Prostate gland (tissue), 2 donors: ENCODE results near the gene CEBPZOS. TPM values are rescaled to one million over a fixed set of nuclear protein-coding genes. Genes with fewer than 3 reads are reported as not detected.

ENCODE experiments used
- DNase-seq: peaks from one replicate; pipeline ENCODE4 v3.0.0-alpha.2; 2019; ENCODE audit warnings: low spot score
- H3K27ac ChIP-seq, 2 donors: fragments of 200-600 bp; sonication (generic); 2 replicates each; pipeline ENCODE4 v1.5.1; 2017 to 2019
- H3K27me3 ChIP-seq: fragments of 200-600 bp; sonication (generic); replicated peaks from 2 replicates; pipeline ENCODE4 v1.5.1; 2019; ENCODE audit not compliant: insufficient read depth
- H3K36me3 ChIP-seq, 2 donors: fragments of 200-600 bp; sonication (generic); 1 replicate in 1 of 2; 2 replicates in 1 of 2; pipeline versions ENCODE4 v1.5.1 to v1.8.1; 2017 to 2019
- H3K4me1 ChIP-seq: fragments of 200-600 bp; sonication (generic); replicated peaks from 2 replicates; pipeline ENCODE4 v1.5.1; 2019
- H3K4me3 ChIP-seq, 2 donors: fragments of 200-600 bp; sonication (generic); 2 replicates each; pipeline ENCODE4 v1.5.1; 2017 to 2019
- H3K9me3 ChIP-seq: fragments of 200-600 bp; sonication (generic); 2 replicates; pipeline ENCODE4 v1.5.1; 2017
- POLR2A ChIP-seq: fragments of 450-650 bp; IDR thresholded peaks from one replicate; pipeline ENCODE4 v1.6.1; 2016; ENCODE audit warnings: antibody characterized with exemption, mild to moderate bottlenecking
- POLR2AphosphoS5 ChIP-seq: sonication (generic); formaldehyde crosslinking; IDR thresholded peaks from one replicate; pipeline ENCODE4 v1.6.1; 2017; ENCODE audit warnings: antibody characterized with exemption
- WGBS: methylation state at CpG from one replicate; pipeline ENCODE4 v1.1.5; 2018; 5-methylcytosine and 5-hydroxymethylcytosine counted together
- intact Hi-C: fragments of 100-400 bp; cut with DNase I; formaldehyde crosslinking; loops from one replicate; pipeline ENCODE4 v1.14.2; 2022
- total RNA-seq, 2 donors: library from RNA; depleted of rRNA; stranded (reverse); fragments of >200 nt; gene quantifications; one replicate each; pipeline ENCODE4 v1.1.0, GENCODE V29; 2016
- TF ChIP-seq, protein P1 (sequence below), 4 experiments: fragments of 200-600 bp in 2 of 4; fragments of 450-650 bp in 2 of 4; sonication (generic) in 2 of 4; IDR thresholded peaks; 1 replicate in 3 of 4; 2 replicates in 1 of 4; pipeline ENCODE4 v1.5.1; 2016 to 2019; ENCODE audit warnings: antibody characterized with exemption in 4 of 4, mild to moderate bottlenecking in 2 of 4, moderate library complexity in 2 of 4

The CEBPZOS gene
- total RNA-seq, 2 donors from 2014 or later, result 24.3 to 45.2 TPM

DNA sequence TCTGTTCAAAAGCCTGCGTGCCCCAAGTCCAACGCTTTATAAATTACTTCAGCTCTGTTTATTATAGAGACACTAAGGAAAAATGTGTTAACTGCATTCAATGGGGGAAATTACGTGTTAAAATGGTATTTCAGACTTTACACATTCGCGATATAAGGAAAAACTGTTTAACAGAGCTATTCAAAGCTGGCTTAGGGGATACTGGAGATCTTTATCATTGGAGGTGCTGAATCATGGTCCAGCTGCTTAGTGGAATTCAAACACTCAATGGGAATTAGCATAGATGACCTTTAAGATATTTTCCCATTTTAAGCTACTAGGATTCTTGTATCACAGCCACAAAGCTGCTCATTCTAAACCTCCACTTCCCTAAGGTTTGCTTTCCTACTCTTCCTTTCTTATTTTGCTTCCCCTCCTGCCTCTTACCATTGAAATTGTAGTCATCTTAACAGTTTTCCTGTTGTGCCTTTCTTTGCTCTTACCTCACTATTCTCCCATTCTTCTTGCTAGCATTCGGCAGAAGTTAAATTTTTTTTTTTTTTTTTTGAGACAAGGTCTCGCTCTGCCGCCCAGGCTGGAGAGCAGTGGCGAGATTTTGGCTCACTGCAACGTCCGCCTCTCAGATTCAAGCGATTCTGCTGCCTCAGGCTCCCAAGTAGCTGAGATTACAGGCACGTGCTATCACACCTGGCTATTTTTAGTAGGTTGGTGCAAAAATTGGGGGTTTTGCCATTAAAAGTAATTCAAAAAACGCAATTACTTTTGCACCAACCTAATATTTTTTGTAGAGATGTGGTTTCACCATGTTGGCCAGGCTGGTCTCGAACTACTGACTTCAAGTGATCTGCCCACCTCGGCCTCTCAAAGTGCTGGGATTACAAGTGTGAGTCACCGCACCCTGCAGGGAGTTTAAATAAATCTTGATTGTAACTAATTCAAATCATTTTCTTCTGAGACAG is 14.3 kb upstream of the CEBPZOS start:
- Histone ChIP-seq H3K36me3 (no peaks in the 10 kb centered on the region), H3K27ac (no peak overlapping the region), H3K27me3 (no peaks in the 10 kb centered on the region), H3K9me3 (no peaks in the 10 kb centered on the region), H3K4me1 (no peaks in the 10 kb centered on the region), H3K4me3 (no peak overlapping the region)
- TF ChIP-seq, protein P1, sequence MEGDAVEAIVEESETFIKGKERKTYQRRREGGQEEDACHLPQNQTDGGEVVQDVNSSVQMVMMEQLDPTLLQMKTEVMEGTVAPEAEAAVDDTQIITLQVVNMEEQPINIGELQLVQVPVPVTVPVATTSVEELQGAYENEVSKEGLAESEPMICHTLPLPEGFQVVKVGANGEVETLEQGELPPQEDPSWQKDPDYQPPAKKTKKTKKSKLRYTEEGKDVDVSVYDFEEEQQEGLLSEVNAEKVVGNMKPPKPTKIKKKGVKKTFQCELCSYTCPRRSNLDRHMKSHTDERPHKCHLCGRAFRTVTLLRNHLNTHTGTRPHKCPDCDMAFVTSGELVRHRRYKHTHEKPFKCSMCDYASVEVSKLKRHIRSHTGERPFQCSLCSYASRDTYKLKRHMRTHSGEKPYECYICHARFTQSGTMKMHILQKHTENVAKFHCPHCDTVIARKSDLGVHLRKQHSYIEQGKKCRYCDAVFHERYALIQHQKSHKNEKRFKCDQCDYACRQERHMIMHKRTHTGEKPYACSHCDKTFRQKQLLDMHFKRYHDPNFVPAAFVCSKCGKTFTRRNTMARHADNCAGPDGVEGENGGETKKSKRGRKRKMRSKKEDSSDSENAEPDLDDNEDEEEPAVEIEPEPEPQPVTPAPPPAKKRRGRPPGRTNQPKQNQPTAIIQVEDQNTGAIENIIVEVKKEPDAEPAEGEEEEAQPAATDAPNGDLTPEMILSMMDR (IDR thresholded peaks at IDR 0.05), result no peak
- no peak for TF ChIP-seq POLR2AphosphoS5
- TF ChIP-seq POLR2A, result no peak
- intact Hi-C loops, result no loop called here
- WGBS, result 73% methylated on average over 17 of the region's 17 CpGs
- no peak for DNase-seq

DNA sequence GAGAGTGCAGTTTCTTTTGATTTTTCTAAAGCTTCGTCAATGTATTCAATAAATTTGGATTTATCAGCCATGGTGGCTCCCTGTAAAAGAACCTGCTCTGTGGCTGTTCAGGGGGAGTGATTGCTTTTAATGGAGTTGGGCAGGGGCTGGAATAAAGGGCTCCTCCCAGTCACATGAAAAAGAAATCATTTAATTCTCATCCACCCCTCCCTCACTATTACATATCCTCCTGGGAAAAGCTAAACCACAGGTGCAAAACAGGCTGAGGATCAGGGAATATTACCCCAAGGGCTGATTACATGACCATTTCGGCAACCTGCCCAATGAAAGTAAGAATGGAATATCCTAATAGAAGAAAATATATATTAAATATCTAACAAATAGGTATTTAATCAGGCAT is 7.7 kb upstream of the CEBPZOS start, which contains the start of gene SULT6B1:
Gene SULT6B1, minus strand, starts transcription at position 101 of the 400 bp plus-strand sequence. Its CDS starts 30 bp downstream, at position 71.
- H3K36me3 ChIP-seq, result no peaks in the 10 kb centered on the region
- 100% methylated on average over 2 of the region's 2 CpGs for WGBS
- no peak within 1 kb of the TSS for H3K27ac ChIP-seq
- TF ChIP-seq, protein P1 (IDR thresholded peaks at IDR 0.05), result no peak
- TF ChIP-seq POLR2AphosphoS5 (no peak), POLR2A (no peak)
- H3K4me3 ChIP-seq, result no peak within 1 kb of the TSS
- no peaks in the 10 kb centered on the region for H3K4me1 ChIP-seq
- DNase-seq, result no peak
- intact Hi-C loops, result no loop called here
- no peaks in the 10 kb centered on the region for H3K27me3 ChIP-seq
- no peaks in the 10 kb centered on the region for H3K9me3 ChIP-seq

DNA sequence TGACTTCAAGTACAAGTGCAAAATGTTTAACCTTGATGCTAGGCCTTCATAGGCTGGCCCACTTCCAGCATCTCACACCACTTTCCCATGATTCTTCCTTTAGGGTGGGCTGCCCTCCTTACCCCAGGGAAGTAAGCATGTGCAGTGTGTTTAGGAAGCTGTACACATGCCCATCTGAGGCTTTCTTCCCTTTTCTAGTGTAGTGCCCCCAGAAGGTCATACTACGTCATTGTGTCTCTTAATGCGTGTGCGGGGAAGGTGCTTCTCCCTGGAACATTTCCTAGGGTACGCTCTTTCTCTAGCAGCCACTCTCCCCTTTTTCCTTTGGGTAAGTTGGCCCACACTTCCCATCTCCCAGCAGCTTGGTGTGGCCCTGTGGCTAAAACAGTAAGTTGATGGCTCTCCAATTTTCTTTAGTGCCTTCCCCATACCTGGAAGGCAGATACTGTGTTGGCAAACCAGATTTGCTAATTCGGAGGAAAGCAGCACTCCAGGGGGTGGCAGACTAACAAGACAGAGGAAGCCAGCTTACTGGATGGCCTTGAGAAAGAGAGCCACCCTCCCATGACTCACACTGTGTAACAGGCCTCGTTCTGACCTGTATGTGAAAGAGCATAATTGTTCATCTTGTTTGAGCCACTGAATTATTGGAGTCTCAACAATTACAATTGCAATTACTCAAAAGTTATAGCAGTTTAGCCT is 6.7 kb upstream of the CEBPZOS start:
- TF ChIP-seq, protein P1 (IDR thresholded peaks at IDR 0.05), result no peak
- no peak for TF ChIP-seq POLR2AphosphoS5
- no peak for TF ChIP-seq POLR2A
- no peak overlapping the region for H3K4me3 ChIP-seq
- intact Hi-C loops, result no loop called here
- no peaks in the 10 kb centered on the region for H3K36me3 ChIP-seq
- DNase-seq, result no peak
- H3K9me3 ChIP-seq, result no peaks in the 10 kb centered on the region
- no peaks in the 10 kb centered on the region for H3K27me3 ChIP-seq
- H3K27ac ChIP-seq, result no peak overlapping the region
- 67% methylated on average over 6 of the region's 6 CpGs for WGBS
- no peaks in the 10 kb centered on the region for H3K4me1 ChIP-seq

DNA sequence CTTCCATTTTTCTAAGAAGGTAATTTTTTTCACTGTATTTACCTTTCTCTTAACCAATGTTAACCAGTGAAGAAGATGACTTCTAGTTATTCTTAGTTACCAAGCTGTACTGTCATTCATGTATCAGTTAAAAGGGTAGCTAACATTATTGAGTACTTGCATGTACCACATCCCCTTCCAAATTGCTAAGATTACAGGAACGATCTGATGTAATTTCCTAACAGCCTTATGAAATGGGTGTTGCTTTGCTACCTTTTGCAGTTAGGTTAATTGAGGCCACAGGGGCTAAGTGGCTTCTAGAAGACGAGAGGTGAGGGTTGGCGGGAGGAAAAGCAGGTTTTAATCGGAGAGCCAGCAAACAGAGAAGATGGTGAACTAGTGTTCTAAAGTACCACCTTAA is 6.0 kb upstream of the CEBPZOS start:
- Histone ChIP-seq H3K36me3 (no peaks in the 10 kb centered on the region), H3K4me1 (no peaks in the 10 kb centered on the region), H3K4me3 (no peak overlapping the region), H3K27ac (no peak overlapping the region), H3K9me3 (no peaks in the 10 kb centered on the region), H3K27me3 (no peaks in the 10 kb centered on the region)
- TF ChIP-seq, protein P1 (IDR thresholded peaks at IDR 0.05), result no peak
- TF ChIP-seq POLR2A (no peak), POLR2AphosphoS5 (no peak)
- 83% methylated on average over 4 of the region's 4 CpGs for WGBS
- DNase-seq, result no peak
- intact Hi-C loops, result no loop called here
